Measurements from ENCODE around the gene SKIC8. TPM values are rescaled to one million over a fixed set of nuclear protein-coding genes. Genes with fewer than 3 reads are reported as not detected.

The SKIC8 gene
- polyA plus RNA-seq, 1 donor, result 50.2 TPM

DNA sequence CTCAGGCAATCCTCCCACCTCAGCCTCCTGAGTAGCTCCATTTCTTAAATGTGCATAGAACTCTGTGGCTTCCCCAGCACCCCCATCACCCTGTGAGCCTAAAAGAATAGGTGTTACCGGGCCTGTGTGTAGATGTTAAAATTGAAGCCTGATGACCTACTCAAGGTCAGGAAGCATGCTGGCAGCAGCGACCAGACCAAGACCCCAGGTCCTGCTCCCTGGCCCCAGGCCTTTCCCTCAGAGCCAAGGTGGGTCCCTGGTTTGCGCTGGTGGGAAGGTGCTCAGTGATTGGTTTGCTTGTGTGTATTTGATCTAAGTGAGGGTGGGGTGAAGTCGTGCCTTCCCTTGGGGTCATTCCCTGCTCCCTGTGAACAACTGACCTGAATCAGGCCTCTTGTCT lies 22.4 kb upstream of the SKIC8 start:
- no peak for DNase-seq

DNA sequence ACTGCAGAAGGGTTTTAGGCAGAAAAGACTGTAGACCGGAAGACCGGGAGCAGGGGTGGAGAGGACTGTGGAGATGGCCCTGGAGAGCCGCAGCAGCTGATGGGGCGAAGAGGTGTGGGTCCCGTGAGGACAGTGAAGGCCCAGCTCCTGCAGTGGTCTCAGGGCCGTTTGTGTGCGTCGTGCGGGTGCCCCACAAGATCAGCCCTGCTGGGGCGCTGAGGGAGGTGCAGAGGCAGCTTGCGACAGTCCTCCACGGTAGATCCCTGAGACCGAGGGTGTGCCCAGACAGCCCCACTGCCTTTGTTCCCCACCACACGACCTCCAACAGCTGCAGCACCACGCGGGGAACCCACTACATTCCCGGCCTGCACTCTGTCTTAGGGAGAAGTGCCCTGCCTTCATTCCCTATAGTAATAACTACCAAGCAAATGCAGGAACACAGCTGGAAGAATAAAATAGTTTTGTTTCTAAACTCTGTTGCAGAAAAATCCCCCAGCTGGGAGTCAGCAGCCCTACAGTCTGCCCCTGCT lies 21.7 kb upstream of the SKIC8 start:
- DNase-seq, result no peak

- DNase-seq, result no peak
Measured at GRCh38 chr15:78320183-78320582, 20.8 kb upstream of the SKIC8 start.

DNA sequence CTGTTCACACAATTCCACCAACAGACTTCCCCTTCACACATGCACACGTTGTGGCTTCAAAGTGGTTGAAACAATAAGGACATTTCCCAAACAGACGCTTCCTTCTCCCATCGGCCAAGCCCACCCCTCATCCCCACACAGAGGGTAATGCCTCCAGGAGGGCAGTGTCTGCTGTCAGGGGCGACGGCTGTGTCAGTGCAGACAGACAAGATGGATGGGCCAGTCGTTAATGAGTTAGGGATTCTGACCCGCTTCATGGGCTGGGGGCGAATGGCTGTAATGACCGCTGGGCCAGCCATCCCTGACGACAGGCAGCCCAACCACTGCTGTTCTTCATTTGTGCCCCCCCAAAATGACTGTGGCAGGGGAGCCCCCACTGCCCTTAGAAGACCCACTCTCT lies 20.2 kb upstream of the SKIC8 start:
- no peak for DNase-seq

- DNase-seq, result no peak
Measured at GRCh38 chr15:78317145-78317836, 17.9 kb upstream of the SKIC8 start.

DNA sequence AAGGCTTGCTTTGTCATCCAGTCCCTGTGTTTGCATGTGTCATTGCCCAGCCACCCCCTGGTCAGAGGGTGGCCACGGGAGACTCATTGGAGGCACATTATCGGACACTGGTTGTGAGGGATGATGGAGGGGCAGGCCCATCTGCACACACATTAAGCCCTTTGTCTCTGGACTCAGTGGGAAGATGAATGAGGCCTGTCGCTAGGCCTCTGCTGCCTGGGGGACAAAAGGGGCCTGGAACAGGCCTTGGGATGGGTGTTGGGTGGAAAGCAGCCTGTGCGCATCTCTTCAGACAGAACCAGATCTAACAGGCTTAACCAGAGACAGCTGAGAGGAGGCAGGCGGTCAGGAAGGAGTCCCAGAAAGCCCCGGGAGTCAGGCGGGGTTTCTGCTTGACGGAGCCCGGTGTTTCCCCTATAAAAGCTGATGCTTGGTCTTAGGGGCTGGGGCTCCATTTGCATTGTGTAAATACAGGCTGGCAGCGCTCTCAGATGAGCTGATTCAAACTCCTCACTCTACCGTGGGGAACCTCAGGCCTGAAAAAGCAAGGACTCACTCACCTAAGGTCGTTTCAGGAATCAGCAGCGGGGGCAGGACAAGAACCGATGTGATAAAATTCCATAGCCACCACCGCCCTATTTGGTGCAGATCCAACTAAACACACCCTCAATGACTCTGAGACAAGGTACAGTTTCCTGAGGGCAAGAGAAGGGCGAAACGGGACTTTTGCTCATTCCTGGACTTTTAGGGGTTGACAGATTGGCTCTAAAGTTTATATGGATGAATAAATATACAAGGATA lies 17.1 kb upstream of the SKIC8 start:
- no peak for DNase-seq

GRCh38 chr15:78315686-78316282 lies 16.4 kb upstream of the SKIC8 start:
- DNase-seq, result no peak

GRCh38 chr15:78314181-78314581 lies 14.8 kb upstream of the SKIC8 start:
- no peak for DNase-seq

DNA sequence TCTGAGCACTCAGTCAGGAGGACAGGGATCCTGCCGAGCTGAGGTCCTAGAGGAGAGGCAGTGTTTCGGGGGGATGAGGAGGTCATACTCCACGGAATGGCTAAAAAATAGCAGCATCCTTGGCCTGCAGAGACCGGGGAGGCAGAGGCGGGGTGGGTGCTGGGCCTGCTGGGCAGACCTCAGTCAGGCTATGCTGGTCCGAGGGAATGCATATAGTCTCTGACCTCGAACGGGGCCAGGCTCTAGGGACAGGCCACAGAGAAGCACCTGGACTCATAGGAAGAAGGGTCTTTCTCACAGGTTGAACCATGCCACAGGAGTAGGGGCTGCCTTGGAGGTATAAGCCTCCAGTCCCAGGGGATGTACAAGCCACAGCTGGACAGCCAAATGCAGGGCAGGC lies 14.0 kb upstream of the SKIC8 start:
- no peak for DNase-seq

DNA sequence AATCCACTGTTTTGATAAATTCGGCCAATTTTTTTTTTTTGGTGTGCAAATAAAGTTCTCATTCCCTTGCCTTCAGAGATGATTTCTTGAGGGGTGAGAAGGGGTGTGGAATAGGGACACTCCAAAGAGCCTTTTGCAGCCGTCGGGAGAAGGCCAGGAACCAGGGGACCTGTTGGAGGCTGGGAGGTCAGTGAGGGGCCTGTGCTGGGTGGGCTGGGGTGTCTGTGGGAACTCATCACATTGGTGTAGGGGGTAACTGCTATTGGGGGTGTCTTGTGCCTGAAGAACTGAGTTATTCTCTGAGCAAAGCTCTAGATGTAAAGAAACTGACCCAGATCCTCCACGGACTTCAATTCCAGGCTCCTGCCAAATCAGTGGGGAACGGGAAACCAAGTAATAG lies 13.5 kb upstream of the SKIC8 start:
- DNase-seq, result no peak

- no peak for DNase-seq
Measured at GRCh38 chr15:78312536-78312935, 13.1 kb upstream of the SKIC8 start.

DNA sequence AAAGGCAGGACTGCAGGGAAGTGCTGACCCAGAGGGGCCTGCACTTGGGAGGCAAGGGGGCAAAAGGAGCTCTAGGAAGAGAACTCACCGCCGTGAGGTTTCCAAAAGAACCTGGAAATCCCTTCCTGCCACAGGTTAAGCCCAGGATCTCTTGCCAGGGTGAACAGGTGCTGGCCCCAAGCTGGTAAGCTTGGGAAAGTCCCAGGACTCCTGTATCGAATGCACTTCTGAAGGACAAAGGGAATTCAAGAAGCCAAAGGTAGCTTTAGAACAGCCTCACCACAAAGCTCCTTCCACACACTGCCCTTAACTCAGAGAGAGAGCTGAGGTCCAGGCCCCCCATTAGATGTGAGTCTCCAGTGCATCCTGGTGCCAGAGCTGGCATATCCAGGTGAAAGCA lies 11.9 kb upstream of the SKIC8 start:
- no peak for DNase-seq

DNA sequence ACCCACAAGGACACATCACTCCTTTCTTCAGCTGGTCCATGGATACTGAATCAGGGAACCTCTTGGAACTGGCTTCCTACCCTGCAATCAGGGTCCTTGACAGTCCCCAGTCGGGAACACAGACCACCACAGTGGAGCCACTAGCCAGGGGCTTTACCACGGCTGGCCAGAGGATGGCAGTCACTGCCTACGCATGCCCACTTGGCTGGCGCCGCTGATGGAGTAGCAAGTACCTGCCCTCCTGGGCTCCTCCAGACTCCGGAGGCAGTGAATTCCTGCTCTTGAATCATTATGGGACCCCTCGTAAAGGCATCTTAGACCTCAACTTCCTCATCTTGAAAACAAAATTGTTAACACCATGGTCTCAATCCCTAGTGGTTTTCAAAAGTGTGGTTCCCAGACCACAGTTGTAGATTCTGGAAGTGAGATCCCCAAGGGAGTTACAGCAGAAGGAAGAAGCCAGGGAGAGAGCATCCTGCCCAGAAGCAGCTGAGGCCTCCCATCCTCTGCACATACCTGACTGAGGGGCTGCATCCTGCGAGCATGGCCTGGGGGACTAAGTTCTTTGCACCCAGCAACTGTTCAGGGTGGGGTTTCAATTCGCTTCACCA lies 9.1 kb upstream of the SKIC8 start:
- peak; percentile 61 for DNase-seq

- no peak for DNase-seq
Measured at GRCh38 chr15:78307976-78308375, 8.6 kb upstream of the SKIC8 start.

DNA sequence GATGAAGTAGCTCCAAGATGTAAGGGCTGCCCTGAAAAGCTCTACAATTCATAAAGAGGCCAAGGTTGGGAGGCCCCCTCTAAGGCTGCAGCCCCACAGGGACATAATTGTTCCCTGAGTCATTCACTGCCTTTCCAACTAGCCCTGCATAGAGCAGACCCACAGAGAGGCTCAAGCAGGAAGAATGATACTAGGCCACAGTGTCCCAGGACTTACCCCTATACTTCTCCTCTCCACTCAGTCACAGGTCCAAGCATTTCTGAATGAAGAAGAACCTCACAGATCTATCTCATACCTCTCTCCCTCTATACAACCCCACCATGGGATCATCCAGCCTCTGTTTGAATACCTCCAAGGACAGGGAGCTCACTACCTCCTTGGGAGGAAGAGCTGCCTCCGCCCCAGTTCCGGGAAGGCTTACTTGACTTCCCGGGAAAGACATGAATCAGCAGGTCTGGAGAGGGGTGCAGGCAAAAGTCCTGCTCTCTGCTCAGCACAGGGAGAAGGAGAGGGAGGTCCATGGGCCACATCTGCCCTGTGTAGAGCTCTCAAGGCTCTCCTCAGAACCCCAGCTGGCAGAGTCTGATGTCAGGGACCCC lies 6.9 kb upstream of the SKIC8 start:
- no peak for DNase-seq

DNA sequence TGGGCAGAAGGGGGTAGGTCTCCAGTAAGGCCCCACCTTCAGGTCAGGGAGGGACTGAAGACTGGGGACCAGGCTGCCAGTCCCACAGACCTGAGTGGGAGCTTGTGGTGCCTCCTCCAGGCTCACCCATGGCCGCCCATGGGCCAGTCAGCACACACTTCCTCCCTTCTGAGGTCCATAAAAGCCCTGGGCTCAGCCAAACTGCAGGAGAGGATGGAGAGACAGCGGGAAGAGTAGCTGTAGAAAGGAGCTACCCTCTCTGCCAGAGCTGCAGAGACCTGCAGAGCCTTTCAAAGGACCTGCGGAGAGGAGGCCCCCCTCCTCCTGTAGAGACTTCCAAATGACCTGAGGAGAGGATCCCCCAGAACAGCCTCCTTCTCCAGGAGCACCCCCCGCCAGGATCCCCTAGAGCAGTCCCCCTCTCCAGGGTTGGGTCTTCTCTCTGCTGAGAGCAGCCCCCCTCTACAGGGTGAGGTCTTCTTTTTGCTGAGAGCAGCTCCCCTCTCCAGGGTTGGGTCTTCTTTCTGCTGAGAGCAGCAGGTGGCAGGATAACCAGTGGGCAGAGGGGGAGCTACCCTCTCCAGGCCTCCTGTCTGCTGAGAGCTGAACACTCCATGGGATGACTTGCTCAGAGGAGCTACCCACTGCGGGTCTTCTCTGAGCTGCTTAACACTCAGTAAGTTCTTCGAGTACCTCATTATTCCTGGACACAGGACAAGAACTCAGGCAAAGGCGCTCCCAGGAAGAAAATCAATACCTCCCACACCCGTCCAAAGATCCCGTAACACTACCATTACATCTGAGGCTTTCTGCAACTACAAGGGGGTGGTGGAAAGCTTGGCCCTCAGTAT lies 5.0 kb upstream of the SKIC8 start:
- no peak for DNase-seq

- DNase-seq, result no peak
Measured at GRCh38 chr15:78302579-78303312, 3.3 kb upstream of the SKIC8 start.

DNA sequence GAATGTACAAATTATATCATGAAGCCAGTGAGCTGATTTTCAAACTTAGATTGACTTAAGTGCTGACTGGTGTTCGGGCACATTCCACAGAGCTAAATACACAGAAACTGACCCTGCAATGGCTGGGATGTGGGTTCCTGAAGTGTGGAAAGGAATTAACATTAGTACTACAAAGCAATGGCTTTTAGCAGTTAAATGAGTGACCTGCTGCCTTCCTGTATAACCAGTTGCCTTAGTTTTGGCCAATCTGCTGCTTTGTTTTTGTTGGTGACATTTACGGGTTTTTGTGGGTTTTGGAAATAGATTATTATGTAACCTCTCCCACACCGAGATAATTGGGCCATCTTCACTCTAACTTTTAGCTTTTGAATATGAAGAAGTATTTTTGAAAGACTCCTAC lies 2.4 kb upstream of the SKIC8 start:
- DNase-seq, result no peak

DNA sequence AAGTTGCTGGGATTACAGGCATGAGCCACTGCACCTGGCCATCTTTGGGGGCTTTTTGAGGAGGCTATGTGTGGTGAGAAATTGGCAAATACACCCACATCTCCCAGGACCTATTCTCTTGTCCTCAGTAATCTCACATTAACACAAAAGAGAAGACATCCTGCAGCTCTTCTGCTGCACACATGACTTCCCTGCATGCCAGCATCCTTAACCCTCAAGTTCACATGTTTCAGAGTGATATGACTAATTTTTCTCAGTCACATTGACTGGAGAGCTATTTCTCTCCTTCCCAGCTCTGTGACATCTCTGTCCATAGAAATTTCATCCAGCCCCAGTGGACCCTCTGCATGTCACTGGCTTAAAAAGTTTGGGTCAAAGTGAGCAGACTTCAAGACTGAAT lies 1.9 kb upstream of the SKIC8 start:
- no peak for DNase-seq

DNA sequence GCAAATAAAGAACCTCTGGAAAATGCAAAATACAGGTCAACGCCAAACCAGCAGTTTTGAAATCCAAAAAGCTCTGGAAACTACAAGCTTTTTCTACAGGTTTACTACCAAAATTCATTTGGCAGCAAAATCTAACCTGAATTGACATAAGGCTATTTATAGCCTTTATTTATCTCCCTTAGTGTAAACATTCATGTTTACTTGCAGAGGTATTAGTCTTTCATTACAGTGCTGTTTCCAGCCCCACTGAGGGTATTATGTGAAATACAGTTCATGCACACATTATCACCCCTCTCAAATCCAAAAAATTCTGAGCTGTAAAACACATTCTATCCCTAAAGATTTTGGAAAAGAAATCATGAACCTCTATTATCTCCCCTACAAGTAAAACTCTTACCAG lies 7.2 kb downstream of the SKIC8 start:
- no peak for DNase-seq

DNA sequence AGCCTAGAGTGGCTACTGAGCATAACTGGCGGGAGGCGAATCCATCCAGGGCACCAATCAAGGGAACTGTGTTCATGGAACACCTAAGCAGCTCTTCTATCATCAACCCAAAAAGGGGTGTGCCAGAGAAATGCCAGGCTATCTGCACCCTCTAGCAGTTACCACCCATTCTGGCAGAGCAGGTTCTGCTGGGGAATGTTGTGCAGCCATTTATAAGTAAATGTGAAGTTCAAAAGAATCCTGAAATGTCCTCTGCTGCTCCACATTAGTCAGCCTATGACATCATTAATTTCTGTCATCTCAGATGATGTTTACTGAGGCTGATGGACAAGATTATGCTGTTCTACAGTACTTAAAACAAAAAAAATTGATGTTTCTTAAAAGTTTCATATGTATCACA lies 7.7 kb downstream of the SKIC8 start:
- DNase-seq, result no peak
